GM21529 (cell line): Measurements from ENCODE around the gene EDIL3.

ENCODE experiments used
- ATAC-seq: cut with Tn5 transposase; IDR thresholded peaks from one replicate; pipeline ENCODE4 v1.9.1; 2021; ENCODE audit not compliant: unreplicated experiment

EDIL3 gene, protein sequence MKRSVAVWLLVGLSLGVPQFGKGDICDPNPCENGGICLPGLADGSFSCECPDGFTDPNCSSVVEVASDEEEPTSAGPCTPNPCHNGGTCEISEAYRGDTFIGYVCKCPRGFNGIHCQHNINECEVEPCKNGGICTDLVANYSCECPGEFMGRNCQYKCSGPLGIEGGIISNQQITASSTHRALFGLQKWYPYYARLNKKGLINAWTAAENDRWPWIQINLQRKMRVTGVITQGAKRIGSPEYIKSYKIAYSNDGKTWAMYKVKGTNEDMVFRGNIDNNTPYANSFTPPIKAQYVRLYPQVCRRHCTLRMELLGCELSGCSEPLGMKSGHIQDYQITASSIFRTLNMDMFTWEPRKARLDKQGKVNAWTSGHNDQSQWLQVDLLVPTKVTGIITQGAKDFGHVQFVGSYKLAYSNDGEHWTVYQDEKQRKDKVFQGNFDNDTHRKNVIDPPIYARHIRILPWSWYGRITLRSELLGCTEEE

DNA sequence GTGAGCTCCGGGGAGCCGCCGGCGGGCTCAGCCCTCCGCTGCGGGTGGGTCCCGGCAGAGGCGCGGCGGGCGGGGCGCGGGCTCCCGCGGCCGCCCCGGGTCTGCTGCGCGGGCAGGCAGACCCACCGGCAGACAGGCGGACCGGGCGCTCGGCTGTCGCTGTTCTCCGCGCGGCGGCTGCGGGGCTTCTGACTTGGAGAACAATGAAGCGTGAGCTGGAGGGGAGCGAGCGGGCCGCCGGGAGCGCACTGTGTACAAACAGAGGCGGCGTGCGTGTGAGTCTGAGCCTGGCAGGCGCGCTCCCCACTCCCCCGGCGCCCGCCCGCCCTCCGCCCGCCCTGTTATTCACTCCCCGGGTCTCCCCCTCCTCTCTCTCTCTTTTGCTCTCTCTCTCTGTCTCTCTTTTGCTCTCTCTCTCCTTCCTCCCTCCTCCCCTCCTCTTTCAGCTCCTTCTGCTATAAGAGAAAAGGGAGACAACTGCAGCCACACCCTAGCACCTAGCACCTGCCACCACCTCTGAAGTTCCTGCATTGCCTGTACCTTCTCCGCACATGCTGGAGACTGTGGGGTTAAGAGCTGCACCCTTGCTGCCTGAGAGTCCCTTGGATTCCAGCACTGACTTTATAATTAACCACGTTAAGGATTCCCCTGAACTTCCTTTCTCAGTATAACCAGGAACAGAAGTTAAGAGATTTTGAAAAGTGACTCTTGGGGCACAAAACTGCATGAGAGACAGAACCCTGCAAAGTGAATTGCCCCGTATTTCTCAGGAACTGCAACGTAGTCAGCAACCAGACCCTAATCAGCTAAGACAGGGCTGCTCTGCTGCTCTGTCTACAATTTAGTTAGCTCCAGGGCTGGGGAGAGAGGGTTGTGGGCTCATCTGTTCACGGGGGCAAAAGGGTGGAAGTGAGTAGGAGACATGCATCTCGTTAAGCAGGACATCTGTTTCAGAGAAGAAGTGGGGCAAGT, at the start of gene EDIL3:
Gene EDIL3, minus strand, starts transcription at position 277 of the 972 bp plus-strand sequence. CDS start 506 bp downstream, outside the sequence.
- no peak for ATAC-seq

- no peak for ATAC-seq
These were observed 48.8 kb upstream of the EDIL3 start for GRCh38 chr5:84433461-84433860.

GRCh38 chr5:84430863-84431663, 46.4 kb upstream of the EDIL3 start:
- ATAC-seq: no peak

DNA sequence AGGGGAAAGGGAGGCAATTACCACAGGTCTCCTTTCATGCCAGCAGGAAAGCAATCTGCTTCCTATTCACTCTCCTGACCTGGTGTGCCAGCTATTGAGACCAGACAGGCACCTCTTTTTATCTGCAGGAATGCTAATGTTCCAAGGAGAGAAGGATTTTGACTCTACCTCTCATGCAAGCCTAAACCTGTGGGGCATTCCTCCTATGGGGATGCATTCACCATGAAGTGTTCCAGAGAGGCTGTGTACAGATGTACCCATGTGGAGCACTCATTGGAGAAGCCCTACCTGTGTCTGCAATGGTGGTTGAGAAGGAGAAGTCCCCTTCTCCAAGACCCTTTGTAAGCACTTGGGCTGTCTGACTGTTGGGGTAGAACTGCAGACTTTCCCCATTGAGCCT, 45.4 kb upstream of the EDIL3 start:
- no peak for ATAC-seq

GRCh38 chr5:84425365-84425881, 40.7 kb upstream of the EDIL3 start:
- ATAC-seq: no peak

- no peak for ATAC-seq
These were observed 35.1 kb upstream of the EDIL3 start for GRCh38 chr5:84419742-84420141.

- no peak for ATAC-seq
These were observed 27.3 kb upstream of the EDIL3 start for GRCh38 chr5:84411832-84412605.

- ATAC-seq: no peak
These were observed 21.4 kb upstream of the EDIL3 start for GRCh38 chr5:84406111-84406510.

- no peak for ATAC-seq
These were observed 19.1 kb upstream of the EDIL3 start for GRCh38 chr5:84403773-84404172.

- no peak for ATAC-seq
These were observed 12.7 kb upstream of the EDIL3 start for GRCh38 chr5:84397385-84397784.

DNA sequence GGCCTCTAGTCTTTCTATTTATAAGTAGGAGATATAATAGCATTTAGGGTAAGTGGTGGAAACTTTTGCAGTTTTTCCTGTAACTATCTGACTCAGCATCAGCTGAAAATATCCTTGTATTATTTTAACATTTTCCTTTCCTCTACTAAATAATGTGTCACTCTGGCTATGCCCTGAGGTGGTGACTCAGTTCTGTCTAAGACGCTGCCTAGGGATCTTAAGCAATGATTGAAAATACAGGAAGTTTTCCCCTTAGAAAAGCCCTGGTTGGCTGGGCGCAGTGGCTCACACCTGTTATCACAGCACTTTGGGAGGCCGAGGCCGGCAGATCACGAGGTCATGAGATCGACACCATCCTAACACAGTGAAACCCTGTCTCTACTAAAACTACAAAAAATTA, 9.3 kb upstream of the EDIL3 start:
- no peak for ATAC-seq

DNA sequence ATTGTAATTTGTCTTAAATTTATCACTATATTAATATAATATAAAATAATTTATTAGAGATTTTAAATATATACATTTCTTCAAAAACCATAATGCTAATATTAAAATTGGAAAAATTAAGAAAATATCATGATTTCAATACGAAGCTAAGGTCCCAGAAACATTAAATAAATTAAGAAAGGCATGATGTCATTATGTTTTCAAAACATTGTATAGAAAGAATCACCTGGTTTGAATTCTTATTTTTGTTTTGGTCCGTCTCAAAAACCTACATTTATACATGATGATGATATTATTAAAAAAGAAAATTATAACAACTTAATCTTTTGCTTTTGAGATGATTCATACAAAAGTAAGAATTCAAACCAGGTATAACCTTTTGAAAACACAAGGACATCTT, 8.2 kb upstream of the EDIL3 start:
- no peak for ATAC-seq

DNA sequence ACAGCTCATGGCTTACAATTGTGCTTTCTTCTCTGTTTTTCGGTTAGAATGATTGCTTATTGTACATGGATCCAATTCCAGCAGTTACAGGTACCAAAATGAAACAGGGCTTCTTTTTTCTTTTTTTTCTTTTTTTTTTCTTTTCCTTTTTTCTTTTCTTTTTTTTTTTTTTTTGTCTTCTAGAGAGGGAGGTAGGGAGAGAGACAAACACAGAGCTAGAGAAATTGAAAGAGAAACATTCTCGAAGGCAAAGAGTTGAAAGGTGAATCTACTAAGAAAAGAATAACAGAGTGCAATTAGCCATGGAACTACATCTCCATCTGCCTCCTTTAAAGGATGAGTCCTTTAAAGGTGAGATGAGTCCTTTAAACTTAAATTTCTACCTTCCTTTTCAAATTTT, 1.0 kb upstream of the EDIL3 start:
- no peak for ATAC-seq

DNA sequence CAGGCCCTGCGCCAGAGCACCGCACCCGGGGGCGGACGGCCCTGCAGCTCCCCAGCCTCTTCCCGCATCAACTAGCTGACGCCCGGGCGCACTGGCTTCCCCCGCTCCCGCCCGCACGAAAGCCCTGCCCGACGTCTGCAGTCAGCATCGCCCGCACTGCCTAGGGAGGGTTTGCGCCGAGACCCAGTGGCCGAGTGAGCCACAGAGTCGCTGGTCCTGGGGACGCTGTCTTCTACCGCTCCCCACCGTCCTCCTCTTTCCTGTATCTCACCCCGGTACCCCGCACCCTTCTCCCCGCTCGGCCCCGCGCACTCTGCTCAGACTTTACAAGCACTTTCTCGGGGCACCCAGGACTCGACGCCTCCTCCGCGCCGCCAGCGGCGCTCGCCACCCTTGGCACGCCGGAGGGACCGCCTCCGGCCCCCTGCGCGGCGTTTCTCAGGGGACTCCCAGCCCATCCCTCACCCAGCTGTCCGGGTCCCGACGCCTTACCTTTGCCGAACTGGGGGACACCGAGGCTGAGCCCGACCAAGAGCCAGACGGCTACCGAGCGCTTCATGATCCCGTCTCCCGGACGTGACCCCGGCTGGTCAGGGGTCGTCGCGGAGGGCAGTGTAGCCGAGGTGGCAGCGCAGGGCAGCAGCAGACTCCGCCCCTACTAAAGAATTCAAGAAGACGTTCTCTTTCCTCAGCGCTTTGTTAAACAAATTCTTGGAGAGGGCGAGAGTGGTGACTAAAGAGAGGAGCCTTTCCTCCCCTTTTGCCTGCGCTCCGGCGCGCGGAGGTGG, 670 bp downstream of the EDIL3 start:
- ATAC-seq: no peak

GRCh38 chr5:84383296-84383815, 1.3 kb downstream of the EDIL3 start:
- ATAC-seq: no peak

GRCh38 chr5:84382363-84383295, 2.1 kb downstream of the EDIL3 start:
- no peak for ATAC-seq

DNA sequence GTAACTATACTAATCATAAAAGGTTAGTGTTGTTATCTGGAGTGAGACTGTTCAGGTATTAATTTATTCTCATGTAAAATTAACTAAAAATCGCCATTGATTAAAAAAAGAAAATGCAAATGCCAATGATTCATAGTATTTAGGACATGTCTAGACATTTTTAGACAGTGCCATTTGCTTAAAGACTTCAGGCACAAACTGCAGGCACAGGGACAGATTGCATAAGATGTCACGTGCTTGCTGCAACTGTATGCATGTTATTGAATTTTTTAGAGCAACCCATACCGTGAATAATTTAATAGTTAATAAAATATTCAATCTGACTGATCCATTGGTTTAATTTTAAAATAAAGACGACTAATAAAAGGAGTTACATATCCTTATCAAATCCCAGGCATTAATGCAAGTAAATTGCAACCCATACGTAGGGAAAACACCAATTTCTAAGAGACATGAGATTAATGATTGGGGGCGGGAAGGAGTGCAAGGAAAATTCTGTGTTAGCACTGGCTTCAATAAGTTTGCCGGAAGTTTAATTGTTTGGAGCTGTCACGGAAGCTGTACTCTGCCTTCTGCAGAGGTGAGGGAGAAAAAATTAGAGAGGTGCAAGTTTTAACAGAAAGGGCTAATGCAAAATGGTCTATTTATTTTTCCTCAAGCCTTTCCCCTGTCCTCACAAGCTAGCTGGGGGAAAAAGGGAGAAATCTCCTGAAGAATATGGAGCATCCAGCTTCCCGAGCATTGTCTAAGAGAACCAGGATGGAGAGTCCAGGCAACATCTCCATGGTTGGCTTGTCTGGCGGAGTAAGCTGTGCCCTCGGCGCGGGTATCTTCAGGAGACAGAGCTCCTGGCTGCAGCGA, 2.9 kb downstream of the EDIL3 start:
- no peak for ATAC-seq
